Pancreas (tissue), 10 donors: ENCODE data around the gene ELP5. TPM values are rescaled to one million over a fixed set of nuclear protein-coding genes. Genes with fewer than 3 reads are reported as not detected.
"Not testable (repeated sequence)": the region's sequence is repeated elsewhere in the genome, so short reads cannot be mapped to it uniquely, and the experiment has no call there.

Source experiments
- ATAC-seq, 4 donors: fragments of 200-7000 bp; cut with Tn5 transposase; one replicate each; pipeline versions ENCODE4 v1.8.0 to v1.9.1; 2020; ENCODE audit warnings: mild to moderate bottlenecking in 4 of 4, moderate library complexity in 4 of 4
- DNase-seq, 6 donors: peaks; one replicate each; pipeline ENCODE4 v3.0.0-alpha.2; 2020
- FAIRE-seq: peaks from 2 replicates; lab custom pipeline; 2012; peaks lifted over from hg19 to GRCh38; lab: Jason Lieb, UNC
- H3K27ac ChIP-seq, 4 donors: fragments of 200-600 bp; sonication (generic); 1 replicate in 3 of 4; 2 replicates in 1 of 4; pipeline versions ENCODE4 v1.5.0 to v1.8.0; 2020
- H3K27me3 ChIP-seq, 4 donors: fragments of 200-600 bp; one replicate each; pipeline ENCODE4 v1.8.0; 2021
- H3K36me3 ChIP-seq, 3 donors: fragments of 200-600 bp; sonication (generic) in 1 of 3; one replicate each; pipeline versions ENCODE4 v1.5.0 to v1.8.0; 2020 to 2021
- H3K4me1 ChIP-seq, 3 donors: fragments of 200-600 bp; one replicate each; pipeline ENCODE4 v1.8.0; 2021
- H3K4me3 ChIP-seq, 4 donors: fragments of 200-600 bp; sonication (generic) in 2 of 4; one replicate each; pipeline versions ENCODE4 v1.5.0 to v1.8.0; 2020 to 2021
- H3K9me3 ChIP-seq, 4 donors: fragments of 200-600 bp; one replicate each; pipeline ENCODE4 v1.8.0; 2021
- CTCF ChIP-seq, 4 donors: fragments of 200-600 bp; sonication (generic) in 3 of 4; IDR thresholded peaks; one replicate each; pipeline versions ENCODE4 v1.5.0 to v1.8.0; 2021; ENCODE audit warnings: antibody characterized with exemption in 4 of 4
- WGBS, 2 donors: extraction: QIAGEN DNeasy Blood & Tissue Kit; methylation state at CpG; one replicate each; pipeline ENCODE4 v1.1.7; 2013; 5-methylcytosine and 5-hydroxymethylcytosine counted together
- intact Hi-C, 3 donors: fragments of 100-400 bp; cut with DNase I; formaldehyde crosslinking; loops; one replicate each; pipeline versions ENCODE4 v1.11.1 to v1.14.2; 2022
- polyA plus RNA-seq, 2 donors: library from polyadenylated mRNA; stranded (reverse); fragments of 200-250 nt; gene quantifications; one replicate each; pipeline ENCODE4 v1.2.3, GENCODE V29; 2013
- total RNA-seq, 6 donors: library from RNA; stranded (reverse); fragmentation: NEBNext Ultra II Directional in 4 of 6; extraction: Animal tissue kit (Norgen Biotek cat#: 25700) in 4 of 6; gene quantifications; one replicate each; pipeline versions ENCODE4 v1.2.1 to v1.2.4, GENCODE V29; 2021 to 2023
- donor health status: healthy with polysubstance abuse.
- donor health status: DM: no; HTN: no; CAD: no; lungs with moderate emphysema.
- donor health status: DM: no; HTN: no; CAD: no.
- donor health status: control.
- donor health status: control.
- donor health status: Bipolar disorder and iron deficiency.
- donor health status: DM: yes; HTN: yes; CAD: no.
- donor health status: DM: no; HTN: no; CAD: no.
- donor health status: DM: no; HTN: no; CAD: no.
- donor health status: DM: yes; HTN: yes; CAD: no.

The ELP5 gene
- total and polyA plus RNA-seq, 8 donors: 11.7 to 41.1 (median 19.5) TPM

GRCh38 chr17:7241090-7241733, 10.8 kb upstream of the ELP5 start:
- H3K27me3 ChIP-seq: no peaks in the 10 kb centered on the region
- peaks cover 14 to 19% (median 15%) of the 10 kb centered on the region in 3 donors for H3K4me1 ChIP-seq
- WGBS, 2 donors: 12 to 17% methylated on average over 9 of the region's 9 CpGs
- H3K4me3 ChIP-seq: peak overlapping the region; percentile 64 to 82 (median 74)
- intact Hi-C loops: no loop called here
- ATAC-seq (no peak), FAIRE-seq (no peak), DNase-seq (no peak)
- peaks cover 0 to 3% (median 0%) of the 10 kb centered on the region in 3 donors for H3K36me3 ChIP-seq
- H3K27ac ChIP-seq: peak overlapping the region; percentile 94 to 99 (median 96)
- TF ChIP-seq CTCF (IDR thresholded peaks at IDR 0.05): no peak
- no peaks in the 10 kb centered on the region for H3K9me3 ChIP-seq

DNA sequence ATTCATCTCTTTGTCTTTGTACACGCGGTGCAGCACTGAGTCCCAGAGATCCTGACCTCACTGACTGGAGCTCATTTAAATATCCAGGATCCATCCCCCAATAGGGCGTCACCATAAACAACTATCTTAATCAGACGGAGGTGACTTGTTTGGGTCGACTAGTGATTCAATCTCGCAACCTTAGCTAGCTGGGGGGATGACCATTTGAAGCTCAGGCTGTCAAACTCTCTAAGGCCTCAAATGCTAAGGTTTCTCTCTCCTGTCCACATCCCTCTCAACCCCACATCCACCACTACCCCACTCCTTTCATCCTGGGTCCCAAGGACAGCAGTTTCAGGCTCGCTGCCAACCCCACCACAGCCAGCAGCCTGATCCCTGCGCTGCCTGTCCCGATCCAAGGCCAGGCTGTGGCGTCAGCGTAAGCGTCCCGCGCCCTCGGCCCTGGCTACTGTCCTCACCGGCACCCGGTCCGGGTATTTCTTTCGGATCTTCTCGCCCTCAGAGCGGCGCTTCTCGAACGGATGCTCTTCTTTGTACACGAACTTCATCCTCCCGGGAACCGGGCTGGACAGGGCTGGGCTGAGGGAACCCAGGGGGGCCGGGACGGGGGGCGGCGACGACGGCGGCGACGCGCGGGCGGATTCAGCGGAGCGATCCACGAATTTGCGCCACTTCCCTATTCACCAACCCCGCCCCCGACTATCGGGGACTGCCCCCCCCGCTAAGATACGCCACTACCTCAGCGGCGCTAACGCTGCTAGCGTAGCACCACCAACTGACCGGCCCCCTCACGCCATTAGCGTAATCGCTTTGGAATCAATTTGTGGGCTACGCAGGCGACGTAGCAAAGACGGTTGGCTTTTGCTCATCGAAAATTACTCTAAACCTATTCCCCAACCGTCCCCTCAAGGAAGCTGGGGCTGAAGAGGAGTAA, 10.0 kb upstream of the ELP5 start, which contains the start of gene GABARAP:
Gene GABARAP (minus strand): TSS at position 667 of the 934 bp plus-strand sequence. CDS start 119 bp downstream, at position 548.
- Histone ChIP-seq H3K4me3 (peak within 1 kb of the TSS; percentile 64 to 82 (median 74)), H3K27ac (peak within 1 kb of the TSS; percentile 94 to 99 (median 96)), H3K9me3 (no peaks in the 10 kb centered on the region), H3K36me3 (peaks cover 0 to 4% (median 3%) of the 10 kb centered on the region in 3 donors), H3K4me1 (peaks cover 14 to 18% (median 15%) of the 10 kb centered on the region in 3 donors), H3K27me3 (no peaks in the 10 kb centered on the region)
- WGBS, 2 donors: 0% methylated on average over 62 of the region's 62 CpGs
- ATAC-seq (peak; percentile 63 to 73 (median 68)), FAIRE-seq (no peak), DNase-seq (peak; percentile 91 to 95 (median 94))
- intact Hi-C loops: no loop called here
- no peak for TF ChIP-seq CTCF (IDR thresholded peaks at IDR 0.05)

DNA sequence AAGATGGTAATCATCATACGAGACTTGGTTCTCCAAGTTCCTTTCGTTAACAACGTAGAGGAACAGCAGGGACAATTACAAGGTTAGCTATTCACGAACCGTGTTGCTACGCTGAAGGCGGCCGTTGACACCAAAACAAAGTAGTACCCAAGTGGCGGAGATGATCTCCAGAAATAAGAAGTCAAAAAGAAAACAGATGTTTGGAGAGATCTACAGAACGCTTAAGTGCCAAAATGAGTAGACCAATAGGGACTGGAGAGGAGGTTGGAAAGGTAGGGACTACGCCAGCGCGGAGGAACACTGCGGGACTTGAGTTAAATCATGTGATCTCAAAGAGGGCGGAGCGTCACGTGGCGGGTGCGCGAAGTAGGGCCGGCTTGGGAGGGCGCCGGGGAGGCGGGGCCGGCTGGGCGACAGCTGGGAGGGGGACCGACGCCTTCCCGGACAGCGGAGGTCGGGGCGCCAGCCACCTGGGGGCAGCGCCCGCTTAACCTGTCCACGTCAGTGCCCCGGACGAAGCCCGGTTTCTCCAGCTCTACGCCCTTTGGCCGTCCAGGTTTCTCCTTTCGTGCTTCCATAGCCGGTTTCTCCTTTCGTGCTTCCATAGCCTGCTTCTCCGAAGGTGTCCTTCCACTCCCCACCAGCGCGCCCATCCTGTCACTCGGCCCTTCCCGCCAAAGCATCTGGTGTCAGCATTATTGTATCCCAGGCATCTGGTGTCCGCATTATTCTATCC, 9.1 kb upstream of the ELP5 start:
- DNase-seq: peak; percentile 96 to 98 (median 96)
- TF ChIP-seq CTCF (IDR thresholded peaks at IDR 0.05): no peak
- FAIRE-seq: no peak
- Histone ChIP-seq H3K36me3 (peaks cover 0 to 4% (median 3%) of the 10 kb centered on the region in 3 donors), H3K4me3 (peak overlapping the region; percentile 64 to 82 (median 74)), H3K9me3 (no peaks in the 10 kb centered on the region), H3K27me3 (no peaks in the 10 kb centered on the region), H3K27ac (peak overlapping the region; percentile 94 to 99 (median 96)), H3K4me1 (peaks cover 14 to 17% (median 15%) of the 10 kb centered on the region in 3 donors)
- intact Hi-C loops: no loop called here
- ATAC-seq: peak; percentile 62 to 79 (median 68)
- WGBS, 2 donors: 0% methylated on average over 44 to 49 of the region's 49 CpGs

GRCh38 chr17:7243453-7243729, 8.6 kb upstream of the ELP5 start:
- FAIRE-seq: no peak
- Histone ChIP-seq H3K4me3 (peak overlapping the region; percentile 64 to 82 (median 74)), H3K36me3 (peaks cover 0 to 4% (median 3%) of the 10 kb centered on the region in 3 donors), H3K27me3 (no peaks in the 10 kb centered on the region), H3K9me3 (no peaks in the 10 kb centered on the region), H3K4me1 (peaks cover 14 to 17% (median 15%) of the 10 kb centered on the region in 3 donors), H3K27ac (peak overlapping the region; percentile 94 to 99 (median 96))
- ATAC-seq: no peak
- intact Hi-C loops: no loop called here
- 8 to 11% methylated on average over 2 of the region's 2 CpGs for WGBS, 2 donors
- no peak for DNase-seq
- no peak for TF ChIP-seq CTCF (IDR thresholded peaks at IDR 0.05)

GRCh38 chr17:7243838-7244237, 8.2 kb upstream of the ELP5 start:
- not testable (repeated sequence) for ATAC-seq, FAIRE-seq
- DNase-seq: peak in 1 of 6 donors; percentile 37

More at GRCh38 chr17:7243838-7244237, 8.2 kb upstream of the ELP5 start:
- intact Hi-C loops, H3K36me3 ChIP-seq, H3K27me3 ChIP-seq, H3K9me3 ChIP-seq: not testable (repeated sequence)
- Histone ChIP-seq H3K4me3 (peak overlapping the region in 2 of 4 donors; percentile 64 to 72), H3K27ac (peak overlapping the region in 3 of 4 donors; percentile 94 to 99 (median 97)), H3K4me1 (peaks cover 14 to 21% (median 16%) of the 10 kb centered on the region in 3 donors)
- WGBS, 2 donors: 53 to 67% methylated on average over 10 of the region's 10 CpGs
